NOMO-1 treated with dmso at 0.1 percent for 144 hours (cell line): ENCODE data around the gene PLTP.
"Not testable (repeated sequence)": the region's sequence is repeated elsewhere in the genome, so short reads cannot be mapped to it uniquely, and the experiment has no call there.

Experiments
- DNase-seq: peaks from one replicate; lab custom pipeline; 2025; ENCODE audit not compliant: unreplicated experiment; lab: John Stamatoyannopoulos, UW

Gene PLTP

GRCh38 chr20:45944965-45945677, 33.2 kb upstream of the PLTP start:
- DNase-seq, result no peak

- peak; percentile 26 for DNase-seq
Measured at GRCh38 chr20:45944151-45944964, 32.4 kb upstream of the PLTP start.

DNA sequence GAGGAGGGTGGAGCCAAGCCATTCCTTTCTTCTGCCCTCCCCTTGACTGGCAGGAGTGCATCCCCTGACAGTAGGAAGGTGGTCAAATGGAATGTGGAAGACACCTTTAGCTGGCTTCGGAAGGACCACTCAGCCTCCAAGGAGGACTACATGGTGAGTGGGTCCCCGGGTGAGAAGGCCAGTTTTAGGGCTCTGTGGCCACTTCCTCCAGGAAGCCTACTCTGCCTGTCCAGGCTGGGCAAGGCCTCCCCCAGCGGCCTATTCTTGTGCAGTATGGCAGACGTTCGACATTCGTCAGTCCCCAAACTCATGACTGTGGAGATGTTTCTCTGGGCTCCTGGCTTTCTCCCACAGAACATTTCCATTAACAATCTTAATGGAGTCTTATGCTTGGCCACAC, 31.7 kb upstream of the PLTP start:
- DNase-seq, result no peak

- no peak for DNase-seq
Measured at GRCh38 chr20:45940469-45940868, 28.5 kb upstream of the PLTP start.

DNA sequence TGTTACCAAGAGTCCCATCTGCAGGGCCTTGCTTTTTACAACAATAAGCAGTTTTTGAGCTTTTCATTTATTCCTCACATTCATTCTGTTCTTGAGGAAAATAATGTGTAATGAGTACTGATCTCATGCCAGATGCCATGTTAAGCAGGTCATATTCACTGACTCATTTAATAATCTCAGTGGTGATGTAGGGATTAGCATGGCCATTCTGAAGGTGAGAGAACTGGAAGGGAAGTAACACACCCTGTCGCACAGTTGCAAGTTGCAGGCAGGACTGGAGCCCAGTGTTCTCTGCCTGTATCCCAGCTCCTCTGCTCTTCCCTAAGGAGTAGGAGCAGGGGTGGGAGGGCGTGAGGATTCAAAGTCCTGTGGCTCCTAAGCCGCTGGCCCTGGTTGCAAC, 28.1 kb upstream of the PLTP start:
- DNase-seq, result no peak

DNA sequence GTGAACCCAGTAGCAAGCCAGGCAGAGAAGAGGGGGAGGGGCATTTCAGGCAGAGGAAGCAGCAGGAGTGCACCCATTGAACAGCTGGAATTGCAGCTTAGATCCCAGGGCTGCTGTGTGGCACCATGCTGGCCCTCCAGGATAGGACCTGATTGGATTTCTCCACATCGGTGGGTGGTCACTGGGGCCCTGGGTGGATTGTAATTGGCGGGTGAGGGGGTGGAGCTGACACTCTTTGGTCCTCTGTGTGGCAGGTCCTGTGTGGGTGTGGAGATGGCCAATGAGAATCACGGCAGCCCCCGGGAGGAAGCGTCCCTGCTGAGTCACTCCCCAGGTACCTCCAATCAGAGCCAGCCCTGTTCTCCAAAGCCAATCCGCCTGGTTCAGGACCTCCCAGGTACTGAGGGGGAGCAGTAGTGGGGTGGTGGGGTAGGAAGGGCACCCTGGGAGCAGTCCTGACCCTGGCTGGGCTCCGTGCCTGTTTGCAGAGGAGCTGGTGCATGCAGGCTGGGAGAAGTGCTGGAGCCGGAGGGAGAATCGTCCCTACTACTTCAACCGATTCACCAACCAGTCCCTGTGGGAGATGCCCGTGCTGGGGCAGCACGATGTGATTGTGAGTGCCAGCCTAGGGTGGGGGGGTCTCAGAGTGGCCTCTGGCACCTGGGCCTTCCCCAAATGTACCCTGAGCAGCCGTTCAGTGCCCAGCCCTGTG, 26.9 kb upstream of the PLTP start:
- no peak for DNase-seq

DNA sequence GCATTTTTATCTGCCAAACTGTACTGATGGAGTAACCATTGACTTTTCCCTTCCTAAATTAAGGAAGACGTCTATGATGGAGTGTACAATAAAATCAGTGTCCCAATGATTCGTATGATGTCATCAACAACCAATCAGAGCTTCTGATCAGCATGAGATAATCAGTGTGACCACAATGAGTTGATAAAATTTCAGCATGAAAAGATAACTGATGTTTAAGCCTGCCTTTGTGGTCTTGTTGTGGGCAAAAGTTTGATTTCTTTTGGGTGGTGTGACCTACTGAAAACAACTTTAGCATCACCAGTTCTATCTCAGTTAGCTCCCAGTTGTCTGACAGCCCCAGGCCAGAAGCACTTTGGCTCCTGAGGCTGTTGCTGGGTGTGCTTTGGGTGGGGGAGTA, 25.8 kb upstream of the PLTP start:
- no peak for DNase-seq

GRCh38 chr20:45935416-45936046, 23.6 kb upstream of the PLTP start:
- no peak for DNase-seq

DNA sequence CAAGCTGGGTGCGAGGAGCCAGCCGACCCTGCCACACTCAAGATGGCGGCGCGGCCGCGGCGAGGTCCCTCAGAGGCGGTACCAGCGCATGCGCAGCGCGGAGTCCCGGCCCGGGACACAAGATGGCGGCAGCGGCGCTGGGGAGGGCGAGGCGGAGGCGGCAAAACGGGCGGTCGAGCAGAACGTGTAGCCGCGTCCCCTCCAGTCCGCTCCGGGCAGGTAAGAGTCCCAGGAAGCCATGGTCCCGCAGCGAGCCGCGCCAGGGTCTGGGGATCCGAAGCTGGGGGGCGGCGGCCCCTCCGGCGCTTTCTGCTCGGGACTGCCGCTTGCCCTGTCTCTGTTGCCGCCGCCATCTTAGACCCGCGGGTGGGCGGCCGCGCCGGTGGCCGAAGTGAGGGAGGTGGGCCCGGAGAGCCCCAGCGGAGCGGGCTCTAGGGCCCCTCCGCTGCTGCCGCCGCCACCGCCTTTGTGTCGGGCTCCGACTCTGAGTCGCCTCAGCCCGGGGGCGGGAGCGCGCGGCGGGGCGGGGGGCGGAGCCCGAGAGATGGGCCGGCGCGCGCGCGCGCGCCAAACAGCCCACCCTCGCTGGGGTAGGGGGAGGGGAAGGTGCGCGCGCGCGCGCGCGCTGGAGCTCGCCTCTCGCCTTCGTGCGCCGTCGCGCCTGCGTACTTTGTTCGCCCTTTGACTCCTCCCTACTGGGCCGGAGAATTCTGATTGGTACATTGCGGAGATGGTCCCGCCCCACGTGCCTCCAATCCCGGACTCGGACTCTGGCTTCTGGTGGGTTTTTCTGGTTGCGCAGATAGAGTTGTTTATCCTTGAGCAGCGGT, 22.8 kb upstream of the PLTP start, which contains the start of gene PCIF1:
PCIF1 (plus strand) TSS at position 98 of the 830 bp plus-strand sequence. CDS start 4,317 bp downstream, outside the sequence.
- DNase-seq, result peak; percentile 95

DNA sequence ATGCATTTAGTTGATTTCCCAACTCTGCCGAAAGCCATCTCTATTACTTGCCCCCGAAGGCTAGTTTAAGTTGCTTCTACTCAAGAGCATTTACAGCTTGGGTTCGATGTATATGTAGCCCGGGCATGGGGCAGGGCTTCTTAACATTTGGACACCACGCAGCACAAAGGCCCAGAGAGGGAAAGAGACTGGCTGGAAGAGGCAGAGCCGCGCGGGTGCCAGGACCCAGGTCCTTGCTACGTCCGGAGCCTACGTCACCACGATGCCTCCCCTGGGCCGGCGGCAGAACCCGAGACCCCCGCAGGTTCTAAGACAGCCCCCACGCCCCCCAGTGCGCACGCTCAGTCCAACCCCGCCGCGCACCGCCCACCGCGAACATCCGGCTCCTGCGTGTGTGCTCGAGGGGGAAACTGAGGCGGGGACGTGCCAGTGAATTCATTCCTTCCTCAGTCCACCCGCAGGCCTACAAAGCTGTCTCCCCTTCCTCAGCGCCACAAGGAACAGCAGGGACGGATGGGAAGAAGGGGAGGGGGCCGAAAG, 22.2 kb upstream of the PLTP start:
- DNase-seq, result no peak

DNA sequence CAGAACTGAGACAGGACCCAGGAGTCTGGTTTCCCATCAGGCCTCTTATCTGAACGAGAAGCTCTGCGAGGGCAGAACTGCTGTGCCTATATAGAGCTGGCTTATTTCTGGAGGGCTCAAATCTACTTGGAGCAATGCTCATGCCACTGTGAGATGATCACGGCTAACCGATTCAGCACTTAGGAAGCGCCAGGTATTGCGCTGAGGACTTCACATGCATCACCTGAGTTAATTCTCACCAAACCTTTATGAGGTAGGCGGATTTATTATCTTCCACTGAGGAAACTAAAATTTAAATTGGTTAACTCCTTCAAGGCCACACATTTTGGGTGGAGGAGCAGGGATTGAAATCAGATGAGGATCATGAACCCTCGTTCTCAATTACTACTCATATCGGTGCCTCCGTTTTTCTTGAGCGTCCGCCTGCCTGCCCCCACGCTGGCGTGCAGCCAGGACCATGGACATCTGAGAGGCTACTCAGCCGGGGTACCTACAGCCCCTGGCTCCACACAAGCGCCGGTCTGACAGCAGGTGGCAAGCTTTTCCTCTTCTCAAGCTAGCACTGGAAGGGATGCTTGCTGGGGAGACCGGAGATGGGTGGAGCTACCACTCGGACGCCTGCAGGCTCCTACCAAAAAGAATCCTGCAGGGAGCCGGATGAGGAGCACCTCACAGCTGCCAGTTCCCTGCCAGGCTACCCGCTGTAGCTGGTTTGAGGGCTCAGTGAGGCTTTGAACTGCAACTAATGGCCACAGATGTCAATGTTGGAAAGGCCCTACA, 21.5 kb upstream of the PLTP start:
- DNase-seq, result peak; percentile 49

GRCh38 chr20:45931680-45932079, 19.7 kb upstream of the PLTP start:
- not testable (repeated sequence) for DNase-seq

GRCh38 chr20:45927071-45927878, 15.3 kb upstream of the PLTP start:
- no peak for DNase-seq

GRCh38 chr20:45926731-45927070, 14.7 kb upstream of the PLTP start:
- DNase-seq, result no peak

DNA sequence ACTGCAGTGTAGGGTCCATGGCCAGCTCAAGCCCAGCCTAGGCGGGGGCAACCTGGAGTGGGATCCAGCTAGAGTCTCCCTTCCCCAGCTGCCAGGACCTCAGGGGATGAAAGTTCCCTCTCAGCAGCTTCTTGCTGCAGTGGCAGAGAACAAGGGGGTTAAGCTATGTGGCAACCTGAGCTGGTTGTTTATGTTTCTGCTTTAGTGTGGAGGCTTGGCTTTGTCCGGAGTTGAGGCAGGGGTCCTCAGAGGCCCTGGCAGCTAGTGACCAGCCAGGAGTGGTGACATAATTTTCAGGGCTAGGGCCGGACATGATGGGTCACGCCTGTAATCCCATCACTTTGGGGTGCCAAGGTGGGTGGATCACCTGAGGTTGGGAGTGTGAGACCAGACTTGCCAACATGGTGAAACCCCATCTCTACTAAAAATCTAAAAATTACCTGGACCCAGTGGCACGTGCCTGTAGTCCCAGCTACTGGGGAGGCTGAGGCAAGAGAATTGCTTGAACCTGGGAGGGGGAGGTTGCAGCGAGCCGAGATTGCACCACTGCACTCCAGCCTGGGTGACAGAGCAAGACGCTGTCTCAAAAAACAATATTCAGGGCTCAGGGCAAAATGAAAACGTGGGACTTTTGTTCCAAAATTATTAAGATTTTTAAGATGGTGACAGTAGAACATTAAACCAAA, 14.0 kb upstream of the PLTP start:
- no peak for DNase-seq

DNA sequence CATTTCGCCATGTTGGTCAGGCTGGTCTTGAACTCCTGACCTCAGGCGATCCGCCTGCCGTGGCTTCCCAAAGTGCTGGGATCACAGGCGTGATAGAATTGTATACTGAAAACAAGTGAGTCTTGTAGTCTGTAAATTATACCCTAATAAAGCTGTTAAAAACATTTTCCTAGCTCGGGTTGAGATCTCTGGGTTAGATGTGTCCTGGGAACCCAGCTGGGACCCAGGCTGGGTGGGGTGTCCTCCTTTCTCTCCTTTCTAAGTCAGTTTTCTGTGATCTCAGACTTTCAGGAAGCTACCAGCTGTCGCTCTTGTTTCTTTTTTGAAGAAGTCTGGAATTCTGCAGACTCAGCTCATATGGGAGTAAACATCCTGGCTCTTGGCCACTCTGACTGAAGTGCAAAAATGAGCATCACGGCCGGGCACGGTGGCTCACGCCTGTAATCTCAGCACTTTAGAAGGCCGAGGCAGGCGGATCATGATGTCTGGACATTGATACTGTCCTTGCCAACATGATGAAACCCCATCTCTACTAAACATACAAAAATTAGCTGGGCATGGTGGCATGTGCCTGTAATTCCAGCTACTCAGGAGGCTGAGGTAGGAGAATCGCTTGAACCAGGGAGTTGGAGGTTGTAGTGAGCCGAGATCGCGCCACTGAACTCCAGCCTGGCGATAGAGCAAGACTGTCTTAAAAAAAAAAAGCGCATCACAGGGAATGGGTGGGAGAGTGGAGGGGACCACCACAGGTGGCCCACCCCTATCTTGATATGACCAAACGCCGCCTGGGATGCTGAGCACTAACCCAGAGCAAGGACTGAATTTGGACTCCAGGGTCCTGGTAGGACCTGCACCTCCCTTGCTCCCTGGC, 12.7 kb upstream of the PLTP start:
- DNase-seq, result no peak
